H9 (cell line): ENCODE data around the gene NKAIN4. TPM values are rescaled to one million over a fixed set of nuclear protein-coding genes. Genes with fewer than 3 reads are reported as not detected.

Source experiments
- DNase-seq: peaks from one replicate; pipeline ENCODE4 v3.0.0-alpha.2; 2017
- H2AFZ ChIP-seq: one replicate; pipeline ENCODE4 v1.6.1; 2013; ENCODE audit warnings: mild to moderate bottlenecking, low read length, control low read depth, moderate library complexity
- H2AK5ac ChIP-seq: 2 replicates; pipeline ENCODE4 v1.6.1; 2013; ENCODE audit warnings: low read length, control low read depth, mixed read lengths; ENCODE audit not compliant: insufficient read length
- H2BK120ac ChIP-seq: one replicate; pipeline ENCODE4 v1.6.1; 2013; ENCODE audit warnings: low read depth, mild to moderate bottlenecking, low read length, control low read depth, inconsistent platforms; ENCODE audit not compliant: poor library complexity, severe bottlenecking
- H2BK12ac ChIP-seq: 2 replicates; pipeline ENCODE4 v1.6.1; 2013; ENCODE audit warnings: low read length, control low read depth, mixed read lengths, low read depth; ENCODE audit not compliant: insufficient read length
- H2BK15ac ChIP-seq: 2 replicates; pipeline ENCODE4 v1.6.1; 2013; ENCODE audit warnings: low read depth, low read length, control low read depth
- H2BK20ac ChIP-seq: one replicate; pipeline ENCODE4 v1.6.1; 2013; ENCODE audit warnings: low read depth, mild to moderate bottlenecking, low read length, control low read depth, inconsistent platforms; ENCODE audit not compliant: poor library complexity, severe bottlenecking
- H2BK5ac ChIP-seq: 2 replicates; pipeline ENCODE4 v1.6.1; 2013; ENCODE audit warnings: low read length, control low read depth, mixed read lengths; ENCODE audit not compliant: insufficient read length
- H3K14ac ChIP-seq: 2 replicates; pipeline ENCODE4 v1.6.1; 2013; ENCODE audit warnings: low read length, control low read depth; ENCODE audit not compliant: insufficient read depth
- H3K18ac ChIP-seq: 2 replicates; pipeline ENCODE4 v1.6.1; 2013; ENCODE audit warnings: low read depth, mild to moderate bottlenecking, mixed read lengths, low read length, control low read depth; ENCODE audit not compliant: insufficient read length
- H3K23ac ChIP-seq: 2 replicates; pipeline ENCODE4 v1.6.1; 2013; ENCODE audit warnings: low read length, control low read depth, mixed read lengths, low read depth; ENCODE audit not compliant: insufficient read length
- H3K23me2 ChIP-seq: 2 replicates; pipeline ENCODE4 v1.6.1; 2013; ENCODE audit warnings: low read depth, mild to moderate bottlenecking, mixed read lengths, low read length, control low read depth; ENCODE audit not compliant: insufficient read length, poor library complexity, severe bottlenecking
- H3K27ac ChIP-seq: 2 replicates; pipeline ENCODE4 v1.5.1; 2013; ENCODE audit warnings: low read length, control low read depth, mixed read lengths, low read depth; ENCODE audit not compliant: insufficient read length
- H3K27me3 ChIP-seq: 2 replicates; pipeline ENCODE4 v1.6.1; 2013; ENCODE audit warnings: low read length, control low read depth, inconsistent platforms; ENCODE audit not compliant: insufficient read depth
- H3K4ac ChIP-seq: 2 replicates; pipeline ENCODE4 v1.6.1; 2013; ENCODE audit warnings: low read depth, mild to moderate bottlenecking, control low read depth, inconsistent platforms, low read length, moderate library complexity
- H3K4me1 ChIP-seq: 2 replicates; pipeline ENCODE4 v1.6.1; 2013; ENCODE audit warnings: low read length, control low read depth, inconsistent platforms; ENCODE audit not compliant: insufficient read depth
- H3K4me2 ChIP-seq: 2 replicates; pipeline ENCODE4 v1.6.1; 2013; ENCODE audit warnings: low read length, control low read depth, mixed read lengths; ENCODE audit not compliant: insufficient read length, insufficient read depth
- H3K56ac ChIP-seq: 2 replicates; pipeline ENCODE4 v1.6.1; 2013; ENCODE audit warnings: low read depth, mild to moderate bottlenecking, mixed read lengths, low read length, control low read depth; ENCODE audit not compliant: insufficient read length
- H3K79me1 ChIP-seq: 2 replicates; pipeline ENCODE4 v1.6.1; 2013; ENCODE audit warnings: low read depth, mild to moderate bottlenecking, moderate library complexity, low read length, control low read depth, inconsistent platforms; ENCODE audit not compliant: insufficient read depth, poor library complexity, severe bottlenecking
- H3K79me2 ChIP-seq: 2 replicates; pipeline ENCODE4 v1.6.1; 2013; ENCODE audit warnings: low read length, control low read depth, inconsistent platforms; ENCODE audit not compliant: insufficient read depth
- H3K9ac ChIP-seq: 2 replicates; pipeline ENCODE4 v1.6.1; 2013; ENCODE audit warnings: low read length, control low read depth, mixed read lengths; ENCODE audit not compliant: insufficient read length; ENCODE audit errors: extremely low read depth
- H3K9me3 ChIP-seq: one replicate; pipeline ENCODE4 v1.6.1; 2013; ENCODE audit warnings: low read depth, low read length, inconsistent platforms; ENCODE audit not compliant: control insufficient read depth
- H3T11ph ChIP-seq: one replicate; pipeline ENCODE4 v1.6.1; 2013; ENCODE audit warnings: mild to moderate bottlenecking, low read length, control low read depth, inconsistent platforms
- H4K20me1 ChIP-seq: one replicate; pipeline ENCODE4 v1.6.1; 2013; ENCODE audit not compliant: control insufficient read depth, insufficient read length, insufficient read depth
- H4K5ac ChIP-seq: 2 replicates; pipeline ENCODE4 v1.6.1; 2013; ENCODE audit warnings: low read depth, mild to moderate bottlenecking, mixed read lengths, low read length, control low read depth; ENCODE audit not compliant: insufficient read length
- H4K8ac ChIP-seq: replicated peaks from 2 replicates; pipeline ENCODE4 v1.6.1; 2013; ENCODE audit warnings: low read length, control low read depth, mixed read lengths, low read depth; ENCODE audit not compliant: insufficient read length
- H4K91ac ChIP-seq: 2 replicates; pipeline ENCODE4 v1.6.1; 2013; ENCODE audit warnings: low read depth, mild to moderate bottlenecking, moderate library complexity, mixed read lengths, low read length, control low read depth; ENCODE audit not compliant: insufficient read length
- H3K27ac Mint-ChIP-seq, 3 experiments: 2 replicates in 2 of 3; 3 replicates in 1 of 3; pipeline ENCODE4 v1.8.0; 2020 to 2021; ENCODE audit warnings: mixed read lengths in 3 of 3, mild to moderate bottlenecking in 1 of 3, moderate library complexity in 1 of 3
- H3K27me3 Mint-ChIP-seq: 2 replicates; pipeline ENCODE4 v1.8.0; 2021; ENCODE audit warnings: low read depth, mild to moderate bottlenecking, moderate library complexity, mixed read lengths
- H3K36me3 Mint-ChIP-seq, 3 experiments: 2 replicates in 2 of 3; 3 replicates in 1 of 3; pipeline ENCODE4 v1.8.0; 2020 to 2021; ENCODE audit warnings: low read depth in 3 of 3, mixed read lengths in 3 of 3; ENCODE audit not compliant: insufficient read depth in 1 of 3
- H3K4me1 Mint-ChIP-seq, 2 experiments: 2 replicates each; pipeline ENCODE4 v1.8.0; 2020; ENCODE audit warnings: mixed read lengths in 2 of 2
- H3K4me3 Mint-ChIP-seq, 2 experiments: 2 replicates in 1 of 2; 3 replicates in 1 of 2; pipeline ENCODE4 v1.8.0; 2020 to 2021; ENCODE audit warnings: mild to moderate bottlenecking in 2 of 2, mixed read lengths in 2 of 2, moderate library complexity in 1 of 2
- H3K9me3 Mint-ChIP-seq, 2 experiments: 2 replicates in 1 of 2; 3 replicates in 1 of 2; pipeline ENCODE4 v1.8.0; 2020; ENCODE audit warnings: mild to moderate bottlenecking in 2 of 2, mixed read lengths in 2 of 2, moderate library complexity in 1 of 2
- CTCF ChIP-seq: fragments of 200-600 bp; sonication (generic); conservative IDR thresholded peaks from 3 replicates; pipeline ENCODE4 v1.8.0; 2021; ENCODE audit warnings: antibody characterized with exemption, mild to moderate bottlenecking
- WGBS: extraction: QIAGEN DNeasy Blood & Tissue Kit; methylation state at CpG from one replicate; pipeline ENCODE4 v1.1.7; 2013; ENCODE audit warnings: missing lambda C conversion rate, low lambda C conversion rate, mixed read lengths; ENCODE audit not compliant: insufficient read length; ENCODE audit errors: extremely low coverage; 5-methylcytosine and 5-hydroxymethylcytosine counted together
- total RNA-seq: library from RNA; stranded (reverse); gene quantifications from 2 replicates; pipeline ENCODE4 v1.2.1, GENCODE V29; 2021

Gene NKAIN4
- total RNA-seq, 1 experiment from 2014 or later: 20.9 TPM

GRCh38 chr20:63269724-63270123 lies 15.5 kb upstream of the NKAIN4 start:
- Histone ChIP-seq H2BK12ac (no peak overlapping the region), H3K9me3 (no peaks in the 10 kb centered on the region), H3K27me3 (no peaks in the 10 kb centered on the region), H2BK15ac (no peak overlapping the region), H4K20me1 (no peaks in the 10 kb centered on the region), H3K79me2 (peaks cover 15% of the 10 kb centered on the region; the same call in 1 of the 2 replicates), H2BK120ac (no peak overlapping the region), H3K56ac (no peak overlapping the region), H4K8ac (no peak overlapping the region), H2BK5ac (no peak overlapping the region), H4K91ac (no peak overlapping the region), H3K9ac (no peak overlapping the region), H4K5ac (no peak overlapping the region), H2BK20ac (no peak overlapping the region), H2AK5ac (no peak overlapping the region), H3K4me1 (0 out of 2 replicates have a peak, but pooled peaks cover 2% of the 10 kb centered on the region), H3K18ac (no peak overlapping the region), H3K4me2 (no peak overlapping the region), H2AFZ (no peak overlapping the region), H3K23ac (no peak overlapping the region), H3K79me1 (peaks cover 6% of the 10 kb centered on the region), H3K4ac (no peak overlapping the region), H3K27ac (no peak overlapping the region), H3K14ac (no peak overlapping the region), H3T11ph (no peak overlapping the region), H3K23me2 (no peaks in the 10 kb centered on the region)
- H3K4me3 Mint-ChIP-seq: no peak overlapping the region
- peaks cover 19 to 25% of the 10 kb centered on the region in 2 experiments for H3K4me1 Mint-ChIP-seq
- no peaks in the 10 kb centered on the region; a peak in 1 of 7 replicates for H3K36me3 Mint-ChIP-seq
- no peak overlapping the region for H3K27ac Mint-ChIP-seq
- no peak for DNase-seq
- WGBS: no CpG with 5 or more reads among the region's 9 CpGs
- TF ChIP-seq CTCF: no peak
- peaks cover 8% of the 10 kb centered on the region; the same call in 1 of the 2 replicates for H3K27me3 Mint-ChIP-seq
- no peaks in the 10 kb centered on the region for H3K9me3 Mint-ChIP-seq
